GM04503 (cell line): ENCODE results near the gene BLACAT1.

Experiments
- DNase-seq: peaks from one replicate; pipeline ENCODE4 v3.0.0-alpha.2; 2012; ENCODE audit warnings: low read depth

BLACAT1 gene

DNA sequence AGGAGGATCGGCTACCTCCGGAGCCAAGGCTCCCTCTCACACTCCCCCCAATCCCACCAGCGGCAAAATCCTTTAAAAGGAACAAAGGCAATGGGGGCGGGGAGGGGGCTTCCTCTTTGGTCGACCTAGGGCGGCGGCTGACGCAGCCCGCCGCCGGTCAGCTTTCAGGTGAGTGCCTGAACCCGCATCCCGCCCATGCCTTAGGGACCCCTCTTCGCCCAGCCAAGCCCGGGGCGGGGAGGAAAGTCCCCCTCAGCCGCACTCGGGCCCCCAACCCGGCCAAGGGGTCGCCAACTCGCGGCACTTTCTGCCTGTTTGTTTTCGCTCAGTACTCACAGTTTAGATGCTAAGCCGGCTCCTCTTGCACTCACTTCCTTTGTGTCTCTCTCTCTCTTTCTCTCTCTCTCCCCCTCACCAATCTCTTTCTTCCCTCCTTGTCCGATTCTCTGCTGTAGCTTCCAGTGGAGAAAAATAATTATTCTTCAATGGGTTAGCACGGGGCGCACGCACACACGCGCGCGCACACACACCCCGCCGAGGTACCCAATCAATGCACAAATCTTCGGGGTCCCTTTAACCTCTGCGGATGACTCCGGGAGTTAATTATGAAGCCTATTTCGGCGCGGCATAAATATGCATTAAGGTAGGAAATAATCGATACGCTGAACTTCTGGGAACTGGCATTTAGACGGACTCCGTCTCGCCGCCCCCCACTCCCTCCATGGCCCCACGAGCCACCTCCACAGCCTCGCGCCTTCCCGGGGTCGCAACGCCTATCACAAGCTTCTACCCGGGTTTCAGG, at the start of gene BLACAT1:
Gene BLACAT1, minus strand, starts transcription at position 465 of the 802 bp plus-strand sequence.
- no peak for DNase-seq

DNA sequence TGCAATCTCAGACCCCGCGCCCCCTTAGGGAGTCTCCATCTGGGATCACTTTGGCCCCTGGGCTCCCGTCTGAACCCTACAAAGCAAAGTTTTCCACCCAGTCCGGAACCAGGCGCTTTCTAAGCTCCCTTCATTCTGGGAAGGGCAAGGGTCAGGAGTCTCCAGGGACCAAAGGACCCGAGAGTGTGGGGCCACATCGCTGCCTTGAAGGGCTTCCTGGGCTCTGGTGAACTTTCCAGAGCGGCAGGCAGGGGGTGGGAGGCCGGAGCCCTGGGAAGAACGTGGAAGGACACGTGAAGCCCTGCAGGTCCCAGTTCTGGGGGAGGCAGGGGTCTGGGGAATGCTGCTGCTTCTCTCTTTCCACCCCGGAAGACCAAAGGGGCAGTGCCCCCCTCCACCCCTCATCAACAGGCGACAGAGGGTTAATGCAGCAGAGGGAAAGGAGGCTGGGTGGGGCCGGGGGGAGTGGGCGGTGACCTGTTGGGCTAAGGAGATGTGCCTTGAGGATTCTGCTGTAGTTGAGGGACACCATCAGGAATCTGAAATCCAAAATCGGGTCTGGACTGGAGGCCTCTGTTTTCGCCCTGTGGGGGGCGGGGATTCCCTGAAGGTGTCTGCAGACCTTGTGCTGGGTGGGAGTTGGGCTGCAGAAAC, 49.4 kb upstream of the BLACAT1 start:
- no peak for DNase-seq

DNA sequence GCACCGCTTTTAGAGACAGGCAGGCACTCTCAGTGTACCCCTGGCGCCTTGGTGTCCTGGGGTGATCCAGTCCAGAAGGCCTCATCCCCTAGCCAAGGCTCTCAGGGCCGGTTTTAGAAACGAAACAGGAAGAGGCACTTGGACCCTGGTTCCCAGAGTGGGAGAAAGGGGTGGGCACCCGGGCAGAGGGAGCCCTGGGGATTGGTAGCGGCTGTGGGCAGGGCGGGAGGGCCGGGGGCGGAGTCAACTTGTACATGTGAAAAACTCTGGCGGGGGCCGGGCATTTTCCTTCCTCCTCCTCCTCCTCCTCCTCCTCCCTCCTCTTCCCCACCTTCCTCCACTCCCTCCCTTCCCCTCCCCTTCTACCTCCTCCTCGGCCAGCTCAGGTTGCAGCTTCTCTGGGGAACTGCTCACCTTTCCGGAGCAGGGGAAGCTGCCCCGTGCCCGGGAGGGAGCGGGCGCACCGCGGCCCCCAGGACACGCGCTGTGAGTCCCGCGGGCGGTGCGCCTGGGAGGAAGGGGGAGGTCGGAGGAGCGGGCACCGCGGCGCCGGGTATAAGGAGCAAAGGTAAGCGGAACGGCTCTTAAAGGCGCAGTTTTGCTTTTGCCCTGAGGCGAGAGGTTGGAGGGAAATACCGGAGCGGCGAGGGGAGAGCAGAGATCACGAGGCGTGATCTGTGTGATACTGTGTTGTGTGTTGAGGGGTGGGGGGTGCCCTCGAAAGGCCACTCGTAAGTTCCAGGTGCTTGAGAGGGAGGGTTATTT, 48.6 kb upstream of the BLACAT1 start, which contains the start of gene CDK18:
Gene CDK18, plus strand, starts transcription at position 359 of the 765 bp plus-strand sequence. CDS start 18,499 bp downstream, outside the sequence.
- DNase-seq = no peak

DNA sequence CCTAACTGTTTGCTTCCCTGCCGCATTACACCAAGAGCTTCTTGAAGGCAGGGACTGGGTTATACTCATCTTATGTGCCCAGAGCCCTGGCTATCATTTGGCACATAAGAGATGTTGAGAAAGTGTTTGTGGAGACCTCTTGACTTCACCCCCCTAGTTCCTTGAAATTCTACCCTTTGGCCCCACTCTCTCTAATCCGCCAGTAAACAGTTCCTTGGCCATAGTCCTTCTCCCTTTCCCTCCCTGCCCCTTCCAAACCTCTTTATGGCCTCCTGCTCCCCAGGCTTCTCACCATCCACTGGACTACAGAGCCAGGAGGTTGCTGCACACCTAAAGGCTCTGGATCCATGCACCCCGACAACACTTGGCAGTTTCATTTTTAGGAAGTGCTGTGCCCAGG, 47.1 kb upstream of the BLACAT1 start:
- DNase-seq = no peak

DNA sequence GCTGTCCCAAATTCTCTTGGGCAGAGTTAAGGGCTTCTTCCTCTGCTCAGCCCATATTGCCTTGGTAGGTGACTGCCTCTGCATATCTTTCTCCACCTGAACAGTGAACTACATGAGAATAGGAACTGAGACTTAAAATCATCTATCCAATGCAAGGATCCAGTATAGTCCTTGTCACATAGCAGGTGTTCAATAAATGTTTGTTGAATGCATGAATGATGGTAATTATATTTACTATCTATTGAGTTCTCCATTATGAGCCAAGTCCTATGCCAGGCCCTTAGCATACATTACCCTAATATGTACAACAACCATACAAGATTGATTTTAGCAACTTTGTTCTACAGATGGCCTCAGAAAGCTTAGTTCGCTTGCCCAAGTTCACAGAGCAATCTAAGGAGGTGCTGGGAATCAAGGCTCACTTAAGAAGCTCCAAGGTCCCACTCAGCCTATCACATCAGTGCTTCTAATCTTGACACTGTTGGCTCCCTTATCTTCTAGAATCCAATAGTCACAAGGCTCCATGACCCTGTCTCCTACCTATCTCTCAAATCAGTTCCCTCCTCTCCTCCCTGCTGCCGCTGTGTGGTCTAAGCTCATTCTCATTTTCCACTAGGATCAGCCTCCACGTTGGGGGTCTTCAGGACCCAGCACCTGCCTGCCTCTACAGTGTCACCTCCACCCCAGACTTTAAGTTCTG, 46.4 kb upstream of the BLACAT1 start:
- no peak for DNase-seq

DNA sequence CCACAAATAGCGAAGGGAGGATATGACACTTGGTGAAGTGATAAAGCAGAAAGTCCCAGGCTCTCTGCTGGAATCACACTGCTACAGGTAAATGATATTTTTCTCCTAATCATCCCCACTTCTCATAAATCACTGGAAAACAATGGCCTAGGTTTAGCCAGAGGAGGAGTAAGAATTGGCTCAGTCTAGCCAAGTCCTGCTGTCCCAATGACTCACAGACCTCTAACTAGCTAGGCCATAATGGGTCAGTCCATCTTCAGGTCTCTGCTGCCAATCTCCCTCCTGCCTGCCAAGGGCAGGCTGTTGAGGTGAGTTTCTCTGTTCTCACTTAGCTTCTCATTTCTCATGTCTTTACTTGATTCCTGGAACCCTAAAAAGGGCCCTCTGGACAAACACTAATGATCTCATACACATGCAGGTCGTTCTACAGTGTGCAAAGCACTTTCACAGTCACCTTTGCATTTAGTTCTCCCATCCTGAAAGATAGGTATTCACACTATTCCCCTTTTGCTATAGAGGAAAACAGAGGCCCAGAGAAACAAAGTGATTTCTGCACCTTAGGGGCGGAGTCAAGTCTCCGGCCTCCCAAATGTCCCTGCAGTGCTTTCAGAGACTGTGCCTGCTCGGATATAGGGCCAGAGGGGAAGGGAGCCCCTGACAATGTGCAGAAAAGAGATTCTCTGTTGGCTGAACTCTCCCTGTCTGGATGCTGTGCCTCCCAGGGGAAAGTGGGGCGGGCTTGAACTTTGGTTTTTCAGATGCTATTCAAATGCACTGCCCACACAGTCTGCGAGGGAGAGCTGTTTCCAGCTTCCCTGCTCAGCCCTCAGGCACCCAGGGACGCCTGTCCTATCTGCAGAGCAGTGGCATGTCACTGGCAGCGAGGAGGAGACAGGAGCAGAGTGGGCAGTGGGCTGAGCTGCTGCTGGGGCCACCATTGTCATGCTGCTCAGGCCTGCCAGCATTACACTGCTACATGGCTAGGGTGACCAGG, 44.7 kb upstream of the BLACAT1 start:
- DNase-seq = no peak

DNA sequence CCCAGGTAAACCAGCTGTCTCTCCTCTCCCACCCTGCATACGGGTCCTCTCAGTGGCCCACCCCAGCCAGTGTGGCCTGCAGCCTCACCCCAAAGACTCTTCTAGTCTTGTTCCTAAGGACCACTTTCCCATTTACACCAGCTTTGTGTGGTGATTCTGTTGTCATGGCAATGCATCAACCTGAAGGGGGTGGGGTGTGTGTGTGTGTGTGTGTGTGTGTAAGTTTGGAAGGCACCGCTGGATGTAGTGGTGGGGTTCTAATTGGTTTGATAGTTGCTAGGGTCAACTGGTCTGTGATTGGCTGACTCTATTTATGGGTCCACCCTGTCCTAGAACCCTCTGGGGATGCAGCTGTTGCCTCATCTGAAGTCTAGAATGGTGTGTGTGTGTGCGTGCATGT, 43.9 kb upstream of the BLACAT1 start:
- DNase-seq = no peak

DNA sequence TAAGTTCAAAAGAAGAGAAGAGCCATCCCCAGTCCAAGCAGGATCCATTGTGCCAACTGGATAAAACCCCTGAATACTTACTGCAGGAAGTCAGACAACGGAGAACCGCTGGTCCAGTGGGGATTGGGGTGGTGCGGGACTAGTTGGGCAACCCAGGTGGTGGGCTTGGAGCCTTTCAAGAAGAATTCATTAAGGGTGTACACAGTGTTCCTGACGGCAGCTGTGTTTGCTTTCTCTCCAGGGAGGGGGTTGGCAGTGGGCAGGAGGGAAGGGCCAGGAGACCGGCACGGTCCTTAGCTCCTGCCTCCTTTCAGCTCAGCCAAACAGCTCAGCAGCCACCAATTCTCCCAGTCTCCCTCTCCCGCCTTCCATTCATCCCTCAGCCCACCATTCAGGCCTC, 41.5 kb upstream of the BLACAT1 start:
- DNase-seq = no peak

DNA sequence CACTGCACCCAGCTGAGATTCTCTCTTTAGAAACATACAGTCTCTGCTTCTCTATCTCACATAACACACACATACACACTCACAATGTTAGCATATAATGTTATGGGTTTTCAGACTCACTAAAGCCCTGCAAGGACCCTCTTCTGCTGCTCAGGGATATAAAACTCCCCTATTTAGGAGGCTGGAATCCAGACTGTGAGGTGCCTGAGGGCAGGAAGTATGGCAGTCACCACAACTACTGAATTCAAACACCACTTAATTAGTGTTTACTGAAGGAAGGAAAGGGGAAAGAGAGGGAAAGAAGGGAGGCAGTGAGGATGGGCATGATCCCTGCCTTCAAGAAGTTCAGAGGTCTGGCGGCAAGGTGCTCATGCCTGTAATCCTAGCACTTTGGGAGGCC, 40.8 kb upstream of the BLACAT1 start:
- DNase-seq = no peak

DNA sequence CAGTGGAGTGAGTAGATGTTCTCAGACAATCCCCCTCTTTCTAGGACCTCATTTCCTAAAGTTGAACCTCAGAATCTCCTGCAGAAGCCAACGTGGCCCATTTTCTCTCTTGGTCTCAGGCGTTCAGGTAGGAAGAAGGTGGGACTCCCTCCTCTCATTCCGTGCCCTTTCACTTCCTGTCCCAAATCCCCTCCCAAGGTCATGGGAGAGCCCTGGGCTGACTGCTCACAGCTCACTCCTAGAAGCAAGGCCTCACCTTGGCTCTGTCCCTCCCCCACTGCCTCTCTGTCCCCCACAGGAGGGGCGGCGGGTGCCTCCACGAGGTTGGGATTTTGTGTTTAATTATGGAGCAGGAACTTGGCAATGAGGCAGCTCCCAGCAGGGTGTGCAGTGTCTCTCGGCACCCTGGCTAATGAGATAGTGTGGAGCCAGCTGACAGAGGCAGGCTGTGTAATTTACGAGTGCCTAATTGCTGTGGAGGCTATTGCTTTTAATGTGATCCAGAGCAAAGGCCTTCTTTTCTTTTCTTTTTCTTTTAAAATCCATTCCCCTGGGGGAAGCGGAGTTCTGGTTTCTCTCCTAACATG, 39.5 kb upstream of the BLACAT1 start:
- DNase-seq = no peak

DNA sequence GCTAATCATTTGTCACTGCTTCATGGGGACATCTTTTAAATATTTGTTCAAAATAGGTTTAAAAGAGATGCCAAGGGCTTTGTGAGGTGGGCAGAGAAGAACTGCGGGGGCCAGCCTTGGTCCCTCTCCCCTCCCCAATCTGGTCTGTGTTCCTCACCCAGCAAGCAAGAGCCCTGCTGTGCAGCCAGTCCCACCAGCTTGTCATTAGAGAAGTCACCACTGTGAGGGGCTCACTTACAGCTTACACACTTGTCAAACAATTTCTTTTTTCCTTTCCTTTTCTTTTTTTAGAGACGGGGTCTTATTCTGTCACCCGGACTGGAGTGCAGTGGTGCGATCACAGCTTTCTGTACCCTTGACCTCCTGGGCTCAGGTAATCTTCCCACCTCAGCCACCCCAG, 38.3 kb upstream of the BLACAT1 start:
- DNase-seq = no peak

DNA sequence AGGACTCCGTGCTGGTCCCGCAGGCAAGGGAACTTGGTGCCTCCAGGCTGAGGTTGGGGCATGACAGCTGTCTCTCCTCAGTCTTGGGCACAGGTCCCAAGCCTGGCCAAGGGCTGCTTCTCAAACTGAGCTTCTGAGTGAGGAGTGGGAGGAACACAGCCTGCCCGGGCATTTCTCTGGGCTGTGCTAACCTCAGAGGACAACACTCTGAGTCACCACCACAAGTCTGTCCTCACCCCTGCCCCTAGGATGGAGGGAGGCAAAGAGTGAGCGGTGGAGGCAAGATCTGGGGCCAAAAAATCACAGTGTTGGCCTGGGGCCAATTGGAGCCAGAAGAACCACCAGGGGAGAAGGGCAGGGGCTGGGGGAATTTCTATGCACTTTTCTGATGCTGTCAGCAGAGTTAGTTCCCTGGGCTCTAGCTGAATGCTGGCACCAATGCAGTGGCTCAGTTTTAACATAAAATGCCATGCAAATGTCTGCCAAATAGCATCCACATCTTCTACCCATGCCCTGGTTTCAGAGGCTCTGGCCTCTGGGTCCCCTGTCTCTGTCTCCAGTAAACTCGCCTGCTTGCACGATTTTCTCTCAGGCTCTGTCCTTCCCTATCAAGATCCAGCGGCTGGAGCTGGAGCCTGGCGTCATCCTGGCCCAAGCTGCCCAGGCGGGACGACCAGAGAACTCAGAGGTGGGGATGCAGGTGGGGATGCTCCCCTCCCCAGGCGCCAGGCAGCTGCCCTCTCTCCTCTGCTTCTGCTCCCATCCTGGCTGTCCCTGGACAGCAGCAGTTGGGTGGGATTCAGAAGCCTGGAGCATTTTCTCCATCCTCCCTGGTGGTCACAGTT, 37.6 kb upstream of the BLACAT1 start:
- peak; percentile 25 for DNase-seq

DNA sequence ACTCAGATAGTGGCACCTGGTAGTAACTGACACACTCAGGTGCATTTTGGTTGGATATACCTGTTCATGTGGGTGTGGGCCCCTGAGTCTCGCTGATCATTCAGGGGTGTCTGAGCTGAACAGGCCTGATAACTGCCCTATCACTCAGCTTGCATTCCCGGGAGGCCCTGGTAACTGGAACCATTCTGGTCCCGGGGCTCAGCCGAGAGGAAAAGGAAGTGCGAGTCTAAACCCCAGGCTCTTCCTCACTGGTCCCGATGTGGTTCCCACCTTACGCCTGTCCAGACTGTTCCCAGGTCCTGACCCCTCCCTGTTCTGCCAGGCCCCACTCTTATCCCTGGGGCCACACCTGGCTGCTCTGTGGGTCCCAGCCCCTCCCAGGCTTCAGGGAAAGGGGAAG, 36.9 kb upstream of the BLACAT1 start:
- no peak for DNase-seq

DNA sequence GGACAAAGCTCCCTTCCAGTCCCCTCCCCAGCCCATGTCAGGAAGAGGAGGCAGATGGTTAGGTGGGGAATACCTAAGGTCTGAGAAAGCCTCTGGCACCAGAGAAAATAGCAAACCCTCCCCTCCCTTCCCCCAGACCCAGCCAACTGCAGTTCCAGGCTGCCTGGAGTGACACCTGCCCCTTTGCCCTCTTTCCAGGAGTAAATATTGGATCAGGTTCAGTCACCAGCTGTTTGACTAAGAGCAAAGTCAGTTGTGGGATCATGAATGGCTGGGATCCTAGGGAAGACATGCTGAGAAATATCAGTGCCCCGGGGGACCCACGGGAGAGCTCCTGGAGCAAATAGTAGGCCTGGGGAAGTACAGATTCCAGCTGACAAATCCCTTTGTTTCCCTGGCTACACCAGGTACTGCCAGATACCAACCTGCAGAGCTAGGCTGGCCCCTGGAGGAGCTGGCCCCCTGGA, 36.4 kb upstream of the BLACAT1 start:
- no peak for DNase-seq

DNA sequence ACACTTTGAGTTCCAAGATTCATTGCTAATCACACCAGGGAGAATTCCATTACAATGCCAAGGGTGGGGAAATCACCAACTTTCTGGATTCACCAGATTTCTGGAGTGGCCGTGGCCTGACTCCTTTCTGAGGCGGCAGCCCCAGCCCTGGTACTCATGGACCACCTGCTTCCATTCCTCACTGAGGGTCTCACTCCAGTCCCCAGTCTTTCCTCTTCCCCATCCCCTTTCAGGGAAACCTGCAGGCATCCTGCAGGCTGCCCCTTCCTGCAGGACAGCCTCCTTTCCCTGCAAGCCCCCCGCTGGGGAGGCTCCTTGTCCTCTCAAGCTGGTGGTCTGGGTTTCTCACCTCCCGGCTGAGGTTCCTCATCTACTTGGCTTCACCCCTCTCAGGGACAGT, 35.9 kb upstream of the BLACAT1 start:
- DNase-seq = no peak

DNA sequence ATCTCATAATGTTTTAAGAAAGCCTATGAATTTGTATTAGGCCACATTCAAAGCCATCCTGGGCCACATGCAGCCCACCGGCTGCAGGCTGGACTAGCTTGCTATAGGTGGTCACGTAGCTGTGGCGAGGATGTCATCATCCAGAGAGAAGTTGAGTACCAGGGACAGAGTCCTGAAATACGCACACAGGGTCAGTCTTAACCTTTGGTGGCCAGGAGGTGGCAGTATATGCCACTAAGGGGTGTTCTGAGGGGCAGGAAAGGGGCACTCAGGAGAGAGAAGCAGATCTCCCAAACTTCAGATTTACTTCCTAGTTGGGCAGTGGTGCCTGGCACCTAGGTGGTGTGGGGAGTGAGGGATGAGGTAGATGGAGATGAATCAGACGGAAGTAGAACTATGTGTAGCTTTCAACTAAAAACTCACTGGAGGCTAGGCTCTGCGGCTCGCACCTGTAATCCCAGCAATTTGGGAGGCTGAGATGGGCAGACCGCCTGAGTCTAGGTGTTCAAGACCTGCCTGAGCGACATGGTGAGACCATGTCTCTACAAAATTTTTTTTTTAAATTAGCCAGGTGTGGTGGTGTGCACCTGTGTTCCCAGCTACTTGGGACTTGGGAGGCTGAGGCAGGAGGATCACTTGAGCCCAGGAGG, 32.4 kb upstream of the BLACAT1 start:
- DNase-seq = no peak

DNA sequence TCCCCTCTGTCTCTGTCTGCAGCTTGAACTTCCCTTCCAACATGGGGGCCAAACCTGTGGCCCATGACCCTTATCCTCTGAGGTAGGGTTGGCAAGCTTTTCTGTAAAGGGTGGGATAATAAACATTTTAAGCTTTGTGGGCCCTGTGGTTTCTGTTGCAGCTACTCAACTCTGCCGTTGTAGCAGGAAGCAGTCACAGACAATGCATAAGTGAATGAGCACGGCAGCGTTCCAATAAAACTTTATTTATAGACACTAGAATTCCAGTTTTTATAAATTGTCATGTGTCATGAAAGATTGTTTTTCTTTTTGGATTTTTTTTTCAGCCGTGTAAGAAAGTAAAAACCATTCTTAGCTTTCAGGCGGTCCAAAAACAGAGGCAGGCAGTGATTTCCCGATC, 30.4 kb upstream of the BLACAT1 start:
- DNase-seq = no peak

DNA sequence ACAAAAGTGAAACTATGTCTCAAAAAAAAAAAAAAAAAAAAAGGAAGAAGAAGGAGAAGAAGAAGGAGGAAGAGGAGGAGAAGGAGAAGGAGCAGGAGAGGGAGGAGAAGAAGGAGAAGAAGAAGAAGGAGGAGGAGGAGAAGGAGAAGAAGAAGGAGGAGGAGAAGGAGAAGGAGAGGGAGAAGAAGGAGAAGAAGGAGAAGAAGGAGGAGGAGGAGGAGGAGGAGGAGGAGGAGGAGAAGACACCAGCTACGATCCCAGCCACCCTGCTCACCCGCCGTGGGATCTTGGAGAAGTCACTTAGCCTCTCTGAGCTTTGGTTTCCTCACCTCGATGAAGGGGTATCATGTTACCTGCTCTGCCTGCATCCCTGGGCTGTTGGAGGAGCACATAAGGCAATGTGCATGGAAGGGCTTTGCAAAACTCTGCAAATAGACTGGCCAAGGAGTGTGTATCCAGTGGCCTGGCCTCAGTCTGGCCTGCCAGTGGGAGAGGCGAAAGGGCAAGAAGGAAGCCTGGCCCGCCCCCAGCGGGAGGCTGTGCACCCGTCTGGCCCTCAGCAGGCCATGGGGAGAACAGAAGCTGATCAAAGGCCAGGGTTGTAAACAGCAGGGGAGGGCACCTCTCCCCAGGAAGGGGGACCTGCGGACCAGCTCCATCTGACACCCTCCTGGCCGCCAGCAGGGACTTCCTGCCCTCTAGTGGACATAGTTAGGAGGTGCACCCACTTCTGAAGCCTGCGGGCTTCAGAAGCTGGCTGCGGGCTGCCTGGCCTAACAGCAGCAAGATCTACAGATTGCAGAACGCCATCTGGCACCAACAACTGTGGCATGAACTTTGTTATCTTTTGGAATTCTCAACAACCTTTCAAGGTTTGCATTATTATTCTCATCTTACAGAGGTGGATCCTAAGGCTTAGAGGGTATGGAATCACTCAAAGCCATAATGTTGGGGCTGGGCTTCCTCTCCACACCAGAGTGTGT, 29.4 kb upstream of the BLACAT1 start:
- DNase-seq = no peak
